Kidney (tissue), 14 donors: ENCODE data around the gene KRTAP12-3. TPM values are rescaled to one million over a fixed set of nuclear protein-coding genes. Genes with fewer than 3 reads are reported as not detected.

ENCODE experiments used
- DNase-seq, 5 donors: peaks; one replicate each; pipeline ENCODE4 v3.0.0-alpha.2; 2013 to 2020
- FAIRE-seq: peaks from 2 replicates; lab custom pipeline; 2012; peaks lifted over from hg19 to GRCh38; lab: Jason Lieb, UNC
- H3K27ac ChIP-seq, 2 donors: one replicate each; pipeline ENCODE4 v1.7.0; 2013; ENCODE audit warnings: low read depth in 2 of 2, low read length in 2 of 2, inconsistent platforms in 1 of 2
- H3K27me3 ChIP-seq: one replicate; pipeline ENCODE4 v1.7.1; 2013; ENCODE audit warnings: low read length, inconsistent platforms; ENCODE audit not compliant: control insufficient read depth, insufficient read depth
- H3K36me3 ChIP-seq, 3 donors: one replicate each; pipeline versions ENCODE4 v1.7.0 to v1.7.1; 2013; ENCODE audit warnings: low read length in 3 of 3, control low read depth in 1 of 3, inconsistent platforms in 1 of 3; ENCODE audit not compliant: insufficient read depth in 3 of 3, control insufficient read depth in 2 of 3
- H3K4me1 ChIP-seq, 3 donors: one replicate each; pipeline versions ENCODE4 v1.7.0 to v1.7.1; 2013; ENCODE audit warnings: low read length in 3 of 3, inconsistent platforms in 1 of 3, low read depth in 1 of 3; ENCODE audit not compliant: control insufficient read depth in 2 of 3, insufficient read depth in 2 of 3
- H3K4me3 ChIP-seq, 3 donors: one replicate each; pipeline versions ENCODE4 v1.7.0 to v1.8.1; 2013; ENCODE audit warnings: low read length in 3 of 3, control low read depth in 1 of 3, inconsistent platforms in 1 of 3
- H3K9ac ChIP-seq, 3 donors: one replicate each; pipeline versions ENCODE4 v1.7.0 to v1.7.1; 2013; ENCODE audit warnings: low read length in 3 of 3, control low read depth in 1 of 3, inconsistent platforms in 1 of 3
- H3K9me3 ChIP-seq, 3 donors: one replicate each; pipeline versions ENCODE4 v1.7.0 to v1.7.1; 2013; ENCODE audit warnings: low read length in 3 of 3, control low read depth in 1 of 3, inconsistent platforms in 1 of 3; ENCODE audit not compliant: control insufficient read depth in 2 of 3, insufficient read depth in 1 of 3
- CTCF ChIP-seq: IDR thresholded peaks from 3 replicates; pipeline ENCODE4 v1.5.1; 2012; ENCODE audit warnings: mild to moderate bottlenecking, moderate library complexity, borderline replicate concordance; ENCODE audit not compliant: insufficient read depth; ENCODE audit errors: extremely low read depth
- intact Hi-C: fragments of 100-400 bp; cut with DNase I; formaldehyde crosslinking; loops from one replicate; pipeline ENCODE4 v1.11.1; 2022
- polyA plus RNA-seq: library from polyadenylated mRNA; stranded (reverse); fragments of 350-450 nt; fragmentation: Illumina TruSeq; extraction: RNeasy Lipid Tissue Mini Kit (QIAGEN cat#74804); gene quantifications from one replicate; pipeline ENCODE4 v1.2.3, GENCODE V29; 2014; ENCODE audit warnings: low read depth, low replicate concordance; ENCODE audit not compliant: insufficient read depth
- total RNA-seq: library from RNA; stranded (reverse); fragmentation: NEBNext Ultra II Directional; extraction: Animal tissue kit (Norgen Biotek cat#: 25700); gene quantifications from one replicate; pipeline ENCODE4 v1.2.1, GENCODE V29; 2021
- donor health status: control.
- donor health status: control.
- donor health status: control.
- donor health status: control.
- donor health status: control.
- donor health status: DM: yes; HTN: yes; CAD: no.
- donor health status: Normal renal cell carcinoma (clear cell type).

KRTAP12-3 gene
- total and polyA plus RNA-seq, 2 donors from 2014 or later: not detected

GRCh38 chr21:44618504-44618903 lies 39.2 kb upstream of the KRTAP12-3 start:
- Histone ChIP-seq H3K27ac (no peak overlapping the region), H3K9me3 (peaks cover 0 to 5% (median 0%) of the 10 kb centered on the region in 3 donors), H3K9ac (no peak overlapping the region), H3K27me3 (no peaks in the 10 kb centered on the region), H3K4me3 (no peak overlapping the region), H3K4me1 (no peaks in the 10 kb centered on the region), H3K36me3 (no peaks in the 10 kb centered on the region)
- TF ChIP-seq CTCF: peak; percentile 25
- DNase-seq (peak in 1 of 5 donors; percentile 8), FAIRE-seq (no peak)
- intact Hi-C loops: no loop called here

- DNase-seq (no peak), FAIRE-seq (no peak)
- H3K4me1 ChIP-seq: no peaks in the 10 kb centered on the region
- H3K36me3 ChIP-seq: no peaks in the 10 kb centered on the region
- no peak overlapping the region for H3K9ac ChIP-seq
- TF ChIP-seq CTCF: no peak
- no peak overlapping the region for H3K4me3 ChIP-seq
- peaks cover 0 to 9% (median 0%) of the 10 kb centered on the region in 3 donors for H3K9me3 ChIP-seq
- no peaks in the 10 kb centered on the region for H3K27me3 ChIP-seq
- no peak overlapping the region for H3K27ac ChIP-seq
- intact Hi-C loops: no loop called here
These were observed 38.8 kb upstream of the KRTAP12-3 start for GRCh38 chr21:44618909-44619308.

GRCh38 chr21:44619886-44620285 lies 37.8 kb upstream of the KRTAP12-3 start:
- Histone ChIP-seq H3K9ac (no peak overlapping the region), H3K9me3 (peaks cover 0 to 18% (median 0%) of the 10 kb centered on the region in 3 donors), H3K4me3 (no peak overlapping the region), H3K4me1 (no peaks in the 10 kb centered on the region), H3K27ac (no peak overlapping the region), H3K36me3 (no peaks in the 10 kb centered on the region), H3K27me3 (no peaks in the 10 kb centered on the region)
- DNase-seq (no peak), FAIRE-seq (no peak)
- no peak for TF ChIP-seq CTCF
- intact Hi-C loops: no loop called here

- FAIRE-seq: no peak
- Histone ChIP-seq H3K36me3 (no peaks in the 10 kb centered on the region), H3K9ac (no peak overlapping the region), H3K27me3 (no peaks in the 10 kb centered on the region), H3K9me3 (peaks cover 0 to 18% (median 0%) of the 10 kb centered on the region in 3 donors), H3K27ac (no peak overlapping the region), H3K4me1 (no peaks in the 10 kb centered on the region), H3K4me3 (no peak overlapping the region)
- no peak for TF ChIP-seq CTCF
- intact Hi-C loops: no loop called here
- no peak for DNase-seq
These were observed 34.2 kb upstream of the KRTAP12-3 start for GRCh38 chr21:44623575-44623974.
